H9 (cell line): ENCODE results near the gene KIF18A. TPM values are rescaled to one million over a fixed set of nuclear protein-coding genes. Genes with fewer than 3 reads are reported as not detected.

ENCODE experiments used
- DNase-seq: peaks from one replicate; pipeline ENCODE4 v3.0.0-alpha.2; 2017
- H2AFZ ChIP-seq: one replicate; pipeline ENCODE4 v1.6.1; 2013; ENCODE audit warnings: mild to moderate bottlenecking, low read length, control low read depth, moderate library complexity
- H2AK5ac ChIP-seq: 2 replicates; pipeline ENCODE4 v1.6.1; 2013; ENCODE audit warnings: low read length, control low read depth, mixed read lengths; ENCODE audit not compliant: insufficient read length
- H2BK120ac ChIP-seq: one replicate; pipeline ENCODE4 v1.6.1; 2013; ENCODE audit warnings: low read depth, mild to moderate bottlenecking, low read length, control low read depth, inconsistent platforms; ENCODE audit not compliant: poor library complexity, severe bottlenecking
- H2BK12ac ChIP-seq: 2 replicates; pipeline ENCODE4 v1.6.1; 2013; ENCODE audit warnings: low read length, control low read depth, mixed read lengths, low read depth; ENCODE audit not compliant: insufficient read length
- H2BK15ac ChIP-seq: 2 replicates; pipeline ENCODE4 v1.6.1; 2013; ENCODE audit warnings: low read depth, low read length, control low read depth
- H2BK20ac ChIP-seq: one replicate; pipeline ENCODE4 v1.6.1; 2013; ENCODE audit warnings: low read depth, mild to moderate bottlenecking, low read length, control low read depth, inconsistent platforms; ENCODE audit not compliant: poor library complexity, severe bottlenecking
- H2BK5ac ChIP-seq: 2 replicates; pipeline ENCODE4 v1.6.1; 2013; ENCODE audit warnings: low read length, control low read depth, mixed read lengths; ENCODE audit not compliant: insufficient read length
- H3K14ac ChIP-seq: 2 replicates; pipeline ENCODE4 v1.6.1; 2013; ENCODE audit warnings: low read length, control low read depth; ENCODE audit not compliant: insufficient read depth
- H3K18ac ChIP-seq: 2 replicates; pipeline ENCODE4 v1.6.1; 2013; ENCODE audit warnings: low read depth, mild to moderate bottlenecking, mixed read lengths, low read length, control low read depth; ENCODE audit not compliant: insufficient read length
- H3K23ac ChIP-seq: 2 replicates; pipeline ENCODE4 v1.6.1; 2013; ENCODE audit warnings: low read length, control low read depth, mixed read lengths, low read depth; ENCODE audit not compliant: insufficient read length
- H3K23me2 ChIP-seq: 2 replicates; pipeline ENCODE4 v1.6.1; 2013; ENCODE audit warnings: low read depth, mild to moderate bottlenecking, mixed read lengths, low read length, control low read depth; ENCODE audit not compliant: insufficient read length, poor library complexity, severe bottlenecking
- H3K27ac ChIP-seq: 2 replicates; pipeline ENCODE4 v1.5.1; 2013; ENCODE audit warnings: low read length, control low read depth, mixed read lengths, low read depth; ENCODE audit not compliant: insufficient read length
- H3K27me3 ChIP-seq: 2 replicates; pipeline ENCODE4 v1.6.1; 2013; ENCODE audit warnings: low read length, control low read depth, inconsistent platforms; ENCODE audit not compliant: insufficient read depth
- H3K4ac ChIP-seq: 2 replicates; pipeline ENCODE4 v1.6.1; 2013; ENCODE audit warnings: low read depth, mild to moderate bottlenecking, control low read depth, inconsistent platforms, low read length, moderate library complexity
- H3K4me1 ChIP-seq: 2 replicates; pipeline ENCODE4 v1.6.1; 2013; ENCODE audit warnings: low read length, control low read depth, inconsistent platforms; ENCODE audit not compliant: insufficient read depth
- H3K4me2 ChIP-seq: 2 replicates; pipeline ENCODE4 v1.6.1; 2013; ENCODE audit warnings: low read length, control low read depth, mixed read lengths; ENCODE audit not compliant: insufficient read length, insufficient read depth
- H3K56ac ChIP-seq: 2 replicates; pipeline ENCODE4 v1.6.1; 2013; ENCODE audit warnings: low read depth, mild to moderate bottlenecking, mixed read lengths, low read length, control low read depth; ENCODE audit not compliant: insufficient read length
- H3K79me1 ChIP-seq: 2 replicates; pipeline ENCODE4 v1.6.1; 2013; ENCODE audit warnings: low read depth, mild to moderate bottlenecking, moderate library complexity, low read length, control low read depth, inconsistent platforms; ENCODE audit not compliant: insufficient read depth, poor library complexity, severe bottlenecking
- H3K79me2 ChIP-seq: 2 replicates; pipeline ENCODE4 v1.6.1; 2013; ENCODE audit warnings: low read length, control low read depth, inconsistent platforms; ENCODE audit not compliant: insufficient read depth
- H3K9ac ChIP-seq: 2 replicates; pipeline ENCODE4 v1.6.1; 2013; ENCODE audit warnings: low read length, control low read depth, mixed read lengths; ENCODE audit not compliant: insufficient read length; ENCODE audit errors: extremely low read depth
- H3K9me3 ChIP-seq: one replicate; pipeline ENCODE4 v1.6.1; 2013; ENCODE audit warnings: low read depth, low read length, inconsistent platforms; ENCODE audit not compliant: control insufficient read depth
- H3T11ph ChIP-seq: one replicate; pipeline ENCODE4 v1.6.1; 2013; ENCODE audit warnings: mild to moderate bottlenecking, low read length, control low read depth, inconsistent platforms
- H4K20me1 ChIP-seq: one replicate; pipeline ENCODE4 v1.6.1; 2013; ENCODE audit not compliant: control insufficient read depth, insufficient read length, insufficient read depth
- H4K5ac ChIP-seq: 2 replicates; pipeline ENCODE4 v1.6.1; 2013; ENCODE audit warnings: low read depth, mild to moderate bottlenecking, mixed read lengths, low read length, control low read depth; ENCODE audit not compliant: insufficient read length
- H4K8ac ChIP-seq: replicated peaks from 2 replicates; pipeline ENCODE4 v1.6.1; 2013; ENCODE audit warnings: low read length, control low read depth, mixed read lengths, low read depth; ENCODE audit not compliant: insufficient read length
- H4K91ac ChIP-seq: 2 replicates; pipeline ENCODE4 v1.6.1; 2013; ENCODE audit warnings: low read depth, mild to moderate bottlenecking, moderate library complexity, mixed read lengths, low read length, control low read depth; ENCODE audit not compliant: insufficient read length
- H3K27ac Mint-ChIP-seq, 3 experiments: 2 replicates in 2 of 3; 3 replicates in 1 of 3; pipeline ENCODE4 v1.8.0; 2020 to 2021; ENCODE audit warnings: mixed read lengths in 3 of 3, mild to moderate bottlenecking in 1 of 3, moderate library complexity in 1 of 3
- H3K27me3 Mint-ChIP-seq: 2 replicates; pipeline ENCODE4 v1.8.0; 2021; ENCODE audit warnings: low read depth, mild to moderate bottlenecking, moderate library complexity, mixed read lengths
- H3K36me3 Mint-ChIP-seq, 3 experiments: 2 replicates in 2 of 3; 3 replicates in 1 of 3; pipeline ENCODE4 v1.8.0; 2020 to 2021; ENCODE audit warnings: low read depth in 3 of 3, mixed read lengths in 3 of 3; ENCODE audit not compliant: insufficient read depth in 1 of 3
- H3K4me1 Mint-ChIP-seq, 2 experiments: 2 replicates each; pipeline ENCODE4 v1.8.0; 2020; ENCODE audit warnings: mixed read lengths in 2 of 2
- H3K4me3 Mint-ChIP-seq, 2 experiments: 2 replicates in 1 of 2; 3 replicates in 1 of 2; pipeline ENCODE4 v1.8.0; 2020 to 2021; ENCODE audit warnings: mild to moderate bottlenecking in 2 of 2, mixed read lengths in 2 of 2, moderate library complexity in 1 of 2
- H3K9me3 Mint-ChIP-seq, 2 experiments: 2 replicates in 1 of 2; 3 replicates in 1 of 2; pipeline ENCODE4 v1.8.0; 2020; ENCODE audit warnings: mild to moderate bottlenecking in 2 of 2, mixed read lengths in 2 of 2, moderate library complexity in 1 of 2
- WGBS: extraction: QIAGEN DNeasy Blood & Tissue Kit; methylation state at CpG from one replicate; pipeline ENCODE4 v1.1.7; 2013; ENCODE audit warnings: missing lambda C conversion rate, low lambda C conversion rate, mixed read lengths; ENCODE audit not compliant: insufficient read length; ENCODE audit errors: extremely low coverage; 5-methylcytosine and 5-hydroxymethylcytosine counted together
- total RNA-seq: library from RNA; stranded (reverse); gene quantifications from 2 replicates; pipeline ENCODE4 v1.2.1, GENCODE V29; 2021
- TF ChIP-seq, protein P1 (sequence below): fragments of 200-600 bp; sonication (generic); conservative IDR thresholded peaks from 3 replicates; pipeline ENCODE4 v1.8.0; 2021; ENCODE audit warnings: antibody characterized with exemption, mild to moderate bottlenecking

Gene KIF18A
- total RNA-seq, 1 experiment from 2014 or later, result 25.9 TPM

DNA sequence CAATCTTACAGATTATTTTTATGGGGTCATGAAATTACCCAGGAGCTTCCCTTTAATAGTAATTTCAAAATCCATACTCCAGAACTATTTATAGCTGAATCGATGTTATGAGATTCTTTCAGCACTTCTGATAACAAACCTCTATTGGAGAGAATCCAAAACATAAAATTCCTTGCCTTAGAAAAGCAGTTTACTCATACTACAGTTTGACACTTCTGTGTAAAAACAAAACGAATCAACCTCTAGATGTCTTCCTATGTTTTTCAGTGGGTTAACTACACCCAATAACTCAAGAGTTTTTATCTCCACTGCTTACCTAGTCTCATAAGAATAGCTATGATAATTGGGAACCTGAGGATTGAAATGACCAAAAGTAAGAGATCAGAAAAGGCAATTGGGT is 35.6 kb downstream of the KIF18A start:
- Histone ChIP-seq H3K18ac (no peak overlapping the region), H3K9ac (no peak overlapping the region), H2BK15ac (no peak overlapping the region), H3K79me2 (no peaks in the 10 kb centered on the region), H2BK12ac (no peak overlapping the region), H3K4ac (no peak overlapping the region), H3K14ac (no peak overlapping the region), H2AK5ac (no peak overlapping the region), H2BK120ac (no peak overlapping the region), H3K4me2 (no peak overlapping the region), H3K27me3 (no peaks in the 10 kb centered on the region), H4K8ac (no peak overlapping the region), H4K91ac (no peak overlapping the region), H4K5ac (no peak overlapping the region), H2BK20ac (no peak overlapping the region), H4K20me1 (no peaks in the 10 kb centered on the region), H3T11ph (no peak overlapping the region), H3K23ac (no peak overlapping the region), H3K27ac (no peak overlapping the region), H3K4me1 (no peaks in the 10 kb centered on the region), H3K9me3 (no peaks in the 10 kb centered on the region), H3K56ac (no peak overlapping the region), H3K79me1 (no peaks in the 10 kb centered on the region), H3K23me2 (no peaks in the 10 kb centered on the region), H2AFZ (no peak overlapping the region), H2BK5ac (no peak overlapping the region)
- DNase-seq, result no peak
- Mint-ChIP-seq H3K27ac (no peak overlapping the region), H3K4me1 (no peaks in the 10 kb centered on the region), H3K36me3 (peaks cover 4 to 22% (median 21%) of the 10 kb centered on the region in 3 experiments; a peak in 6 of 7 replicates), H3K4me3 (no peak overlapping the region), H3K27me3 (no peaks in the 10 kb centered on the region), H3K9me3 (no peaks in the 10 kb centered on the region)
- TF ChIP-seq, protein P1, sequence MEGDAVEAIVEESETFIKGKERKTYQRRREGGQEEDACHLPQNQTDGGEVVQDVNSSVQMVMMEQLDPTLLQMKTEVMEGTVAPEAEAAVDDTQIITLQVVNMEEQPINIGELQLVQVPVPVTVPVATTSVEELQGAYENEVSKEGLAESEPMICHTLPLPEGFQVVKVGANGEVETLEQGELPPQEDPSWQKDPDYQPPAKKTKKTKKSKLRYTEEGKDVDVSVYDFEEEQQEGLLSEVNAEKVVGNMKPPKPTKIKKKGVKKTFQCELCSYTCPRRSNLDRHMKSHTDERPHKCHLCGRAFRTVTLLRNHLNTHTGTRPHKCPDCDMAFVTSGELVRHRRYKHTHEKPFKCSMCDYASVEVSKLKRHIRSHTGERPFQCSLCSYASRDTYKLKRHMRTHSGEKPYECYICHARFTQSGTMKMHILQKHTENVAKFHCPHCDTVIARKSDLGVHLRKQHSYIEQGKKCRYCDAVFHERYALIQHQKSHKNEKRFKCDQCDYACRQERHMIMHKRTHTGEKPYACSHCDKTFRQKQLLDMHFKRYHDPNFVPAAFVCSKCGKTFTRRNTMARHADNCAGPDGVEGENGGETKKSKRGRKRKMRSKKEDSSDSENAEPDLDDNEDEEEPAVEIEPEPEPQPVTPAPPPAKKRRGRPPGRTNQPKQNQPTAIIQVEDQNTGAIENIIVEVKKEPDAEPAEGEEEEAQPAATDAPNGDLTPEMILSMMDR, result no peak
- WGBS, result no CpG with 5 or more reads among the region's 2 CpGs
